Stimulated activated CD4-positive, alpha-beta T cell treated with anti-CD3 and anti-CD28 coated beads, TNF-alpha, amount 100 ng/mL, for 48 hours (primary cell): ENCODE data around the gene EGFL6.

Experiments used
- DNase-seq, 3 donors: peaks; one replicate each; pipeline ENCODE4 v3.0.0-alpha.2; 2020; ENCODE audit warnings: low read depth in 3 of 3

The EGFL6 gene, protein sequence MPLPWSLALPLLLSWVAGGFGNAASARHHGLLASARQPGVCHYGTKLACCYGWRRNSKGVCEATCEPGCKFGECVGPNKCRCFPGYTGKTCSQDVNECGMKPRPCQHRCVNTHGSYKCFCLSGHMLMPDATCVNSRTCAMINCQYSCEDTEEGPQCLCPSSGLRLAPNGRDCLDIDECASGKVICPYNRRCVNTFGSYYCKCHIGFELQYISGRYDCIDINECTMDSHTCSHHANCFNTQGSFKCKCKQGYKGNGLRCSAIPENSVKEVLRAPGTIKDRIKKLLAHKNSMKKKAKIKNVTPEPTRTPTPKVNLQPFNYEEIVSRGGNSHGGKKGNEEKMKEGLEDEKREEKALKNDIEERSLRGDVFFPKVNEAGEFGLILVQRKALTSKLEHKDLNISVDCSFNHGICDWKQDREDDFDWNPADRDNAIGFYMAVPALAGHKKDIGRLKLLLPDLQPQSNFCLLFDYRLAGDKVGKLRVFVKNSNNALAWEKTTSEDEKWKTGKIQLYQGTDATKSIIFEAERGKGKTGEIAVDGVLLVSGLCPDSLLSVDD

DNA sequence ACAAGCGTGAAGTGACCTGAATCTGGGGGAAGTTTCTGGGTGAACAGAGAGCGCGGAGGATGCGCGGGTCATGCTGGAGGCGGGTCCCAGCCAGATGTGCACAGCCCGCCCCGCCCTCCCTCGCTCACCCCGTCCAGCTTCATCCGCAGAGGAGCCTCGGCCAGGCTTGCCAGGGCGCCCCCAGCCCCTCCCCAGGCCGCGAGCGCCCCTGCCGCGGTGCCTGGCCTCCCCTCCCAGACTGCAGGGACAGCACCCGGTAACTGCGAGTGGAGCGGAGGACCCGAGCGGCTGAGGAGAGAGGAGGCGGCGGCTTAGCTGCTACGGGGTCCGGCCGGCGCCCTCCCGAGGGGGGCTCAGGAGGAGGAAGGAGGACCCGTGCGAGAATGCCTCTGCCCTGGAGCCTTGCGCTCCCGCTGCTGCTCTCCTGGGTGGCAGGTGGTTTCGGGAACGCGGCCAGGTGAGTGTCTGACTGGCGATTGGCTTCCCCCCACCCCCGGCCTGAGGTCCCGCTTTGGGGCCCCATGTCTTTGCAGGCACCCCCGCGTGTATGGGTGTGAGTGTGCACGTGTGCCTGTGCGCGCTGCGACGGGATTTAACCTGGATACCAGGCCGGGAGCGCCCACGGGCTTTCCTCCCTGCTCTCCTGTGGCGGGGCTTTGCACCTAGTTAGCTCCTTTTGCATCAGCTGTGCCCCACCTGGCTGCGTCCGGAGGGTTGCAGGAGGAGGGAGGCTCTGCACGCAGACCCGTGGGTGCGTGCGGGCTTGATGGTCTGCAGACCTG is at the start of gene EGFL6:
TSS of gene EGFL6 (plus strand) at position 123 of the 782 bp plus-strand sequence. CDS start at position 384, 261 bp downstream.
- DNase-seq: no peak

DNA sequence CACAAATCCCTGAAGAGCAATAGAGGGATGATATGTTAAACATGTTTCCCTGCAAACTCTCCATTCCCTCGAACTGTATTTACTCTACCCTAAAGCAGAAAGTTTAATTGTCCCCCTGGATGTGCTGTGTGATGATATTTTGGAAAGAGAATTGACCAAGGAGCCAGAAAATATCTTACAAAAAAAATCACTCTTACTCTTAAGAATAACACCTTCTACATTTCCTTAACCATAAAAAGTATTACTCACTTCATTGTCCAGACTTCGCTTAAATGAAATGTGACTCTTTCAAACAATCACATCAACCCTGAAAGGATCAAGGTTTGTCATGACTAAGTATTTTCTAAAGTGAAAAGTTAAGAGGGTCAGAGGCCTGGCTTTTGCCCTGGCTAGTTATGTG is 49.0 kb upstream of the EGFL6 start:
- no peak for DNase-seq

DNA sequence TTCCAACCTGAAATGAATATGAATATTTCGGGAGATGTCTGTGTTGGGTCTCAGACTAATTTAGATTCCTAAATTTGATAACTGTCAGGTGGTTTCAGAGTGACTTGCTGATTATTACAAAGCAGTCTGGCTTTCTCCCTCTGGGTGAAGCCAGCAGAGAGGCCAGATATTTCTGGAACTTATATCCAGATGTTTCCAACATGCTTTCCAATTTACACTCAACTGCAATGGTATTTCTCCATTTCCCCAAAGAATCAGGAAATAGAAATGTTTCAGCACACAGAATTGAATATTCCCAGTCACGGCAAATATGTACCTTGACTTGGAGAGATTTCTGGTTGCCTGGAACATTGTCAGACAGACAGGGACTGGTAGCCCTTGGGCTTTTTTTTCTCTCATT is 48.5 kb upstream of the EGFL6 start:
- DNase-seq: no peak

DNA sequence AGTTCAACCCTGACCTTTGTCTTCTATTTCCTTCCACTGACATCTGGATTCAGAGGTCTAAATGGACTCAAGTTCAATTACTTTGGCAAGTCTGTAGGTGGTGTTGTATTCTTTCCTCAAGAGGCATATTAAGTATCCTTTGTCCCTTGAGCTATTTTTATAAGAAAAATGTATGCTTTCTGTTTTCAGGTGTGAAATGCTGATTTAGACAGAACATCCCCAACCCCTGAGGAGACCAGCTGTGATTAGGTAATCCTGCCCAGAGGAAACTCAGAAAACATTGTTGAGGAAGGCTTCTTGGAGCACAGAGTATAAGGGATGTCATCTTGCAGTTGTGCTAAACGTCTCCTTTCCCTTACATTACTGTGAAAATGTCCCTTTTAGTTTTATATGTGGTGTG is 46.6 kb upstream of the EGFL6 start:
- DNase-seq: no peak

DNA sequence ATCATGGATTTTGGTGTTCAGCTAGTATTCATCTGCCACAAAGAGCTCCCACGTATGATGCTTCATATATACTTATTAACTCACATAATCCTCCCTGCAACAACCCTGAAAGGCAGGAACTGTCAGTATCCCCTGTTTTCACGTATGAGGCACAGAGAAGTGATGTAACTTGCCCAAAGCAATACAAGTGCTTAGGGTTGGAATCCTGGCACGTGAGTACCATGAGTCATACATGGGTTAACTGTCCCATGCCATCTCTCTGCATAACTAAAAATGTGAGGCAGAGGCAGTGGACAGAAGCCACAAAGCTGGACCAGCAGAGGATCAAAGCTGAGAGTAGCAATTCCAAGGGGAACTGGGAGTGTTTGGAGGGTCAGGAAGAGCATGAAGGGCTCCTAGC is 35.7 kb upstream of the EGFL6 start:
- no peak for DNase-seq

DNA sequence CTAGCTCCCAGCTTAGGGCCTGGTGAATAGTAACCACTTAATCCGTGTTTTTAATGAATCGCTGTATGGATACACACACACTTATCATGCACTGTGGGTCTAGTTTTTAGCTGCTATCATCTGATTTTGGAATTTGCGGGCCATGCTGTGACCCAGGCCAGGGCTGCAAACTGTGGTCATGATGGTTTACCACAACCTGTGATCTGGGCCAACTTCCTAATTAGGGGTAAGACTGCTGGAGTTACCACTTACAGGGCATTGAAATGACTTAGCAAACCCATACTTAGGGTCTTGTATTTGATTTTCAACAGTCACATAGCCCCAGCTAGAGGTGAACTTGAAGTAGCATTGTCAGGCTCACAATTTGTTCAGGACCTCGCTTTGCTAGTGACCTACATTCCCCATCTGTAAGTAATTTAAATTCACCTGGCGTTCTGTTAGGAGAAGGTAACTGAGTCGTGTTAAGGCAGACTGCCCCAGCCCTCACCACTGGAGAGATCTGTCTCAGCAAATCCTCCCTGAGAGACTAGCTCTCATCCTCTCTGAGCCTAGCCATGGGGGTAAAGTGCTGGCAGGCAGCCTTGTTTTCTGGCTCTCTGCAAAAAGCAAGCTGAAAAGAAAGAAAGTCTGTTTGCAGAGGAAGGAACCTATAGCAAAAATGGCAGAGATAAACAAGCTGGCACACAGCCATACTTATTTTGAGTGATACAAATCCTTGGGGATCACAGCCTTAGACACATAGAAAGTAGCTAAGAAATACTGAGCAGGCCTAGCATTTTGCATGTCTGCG is 33.8 kb upstream of the EGFL6 start:
- no peak for DNase-seq

DNA sequence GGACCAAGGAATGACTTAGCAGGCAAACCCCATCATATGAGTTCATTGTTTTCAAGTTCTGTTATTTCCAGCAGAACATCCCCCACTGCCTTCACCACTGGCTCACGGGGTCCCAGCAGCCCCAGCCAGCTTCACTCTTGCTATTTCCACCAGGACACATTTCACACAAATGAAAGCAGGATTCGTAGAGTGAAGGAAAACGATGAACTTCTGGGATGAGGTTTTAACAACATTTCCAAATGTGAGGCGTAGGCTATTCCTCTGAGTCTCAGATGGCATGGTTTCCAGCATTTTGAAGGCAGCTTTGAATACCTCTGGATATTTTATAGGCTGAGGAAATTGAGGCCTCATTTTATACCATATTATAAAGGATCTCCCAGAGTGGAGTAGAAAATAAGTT is 32.9 kb upstream of the EGFL6 start:
- DNase-seq: no peak

DNA sequence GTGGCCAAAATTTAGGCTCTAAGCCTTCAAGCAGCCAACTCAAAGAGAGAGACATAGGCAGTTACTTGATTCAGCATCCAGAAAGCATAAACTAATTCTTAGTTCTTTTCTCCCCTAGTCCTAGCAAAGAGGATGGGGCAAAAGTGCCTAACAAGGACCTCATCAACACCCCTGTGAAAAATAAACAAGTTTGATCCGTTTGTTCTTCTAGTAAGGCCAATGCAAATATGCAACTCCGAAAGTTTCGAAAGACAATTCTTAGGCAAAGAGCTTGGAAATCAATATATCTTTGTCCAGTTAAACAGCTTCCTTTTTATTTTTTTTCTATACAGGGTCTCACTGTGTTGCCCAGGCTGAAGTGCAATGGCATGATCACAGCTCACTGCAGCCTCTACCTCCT is 31.0 kb upstream of the EGFL6 start:
- DNase-seq: no peak

DNA sequence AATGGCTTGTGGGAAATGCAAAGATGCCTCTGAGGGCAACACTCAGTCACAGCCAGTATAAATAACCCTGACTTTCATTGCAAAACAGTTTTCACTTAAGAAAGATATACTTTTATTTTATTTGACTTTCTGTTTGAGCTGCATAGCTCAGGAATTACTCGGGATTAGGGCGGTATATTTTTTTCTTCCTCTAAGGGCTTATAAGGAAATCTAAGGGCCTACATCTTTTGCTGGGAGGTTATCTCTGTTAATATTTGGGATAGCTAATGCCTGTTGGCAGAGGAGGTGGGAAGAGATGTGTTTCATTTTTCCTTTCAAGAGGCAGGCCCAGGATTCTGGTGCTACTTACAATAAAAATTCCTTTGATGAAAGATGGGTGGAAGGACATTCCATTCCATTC is 28.8 kb upstream of the EGFL6 start:
- no peak for DNase-seq

DNA sequence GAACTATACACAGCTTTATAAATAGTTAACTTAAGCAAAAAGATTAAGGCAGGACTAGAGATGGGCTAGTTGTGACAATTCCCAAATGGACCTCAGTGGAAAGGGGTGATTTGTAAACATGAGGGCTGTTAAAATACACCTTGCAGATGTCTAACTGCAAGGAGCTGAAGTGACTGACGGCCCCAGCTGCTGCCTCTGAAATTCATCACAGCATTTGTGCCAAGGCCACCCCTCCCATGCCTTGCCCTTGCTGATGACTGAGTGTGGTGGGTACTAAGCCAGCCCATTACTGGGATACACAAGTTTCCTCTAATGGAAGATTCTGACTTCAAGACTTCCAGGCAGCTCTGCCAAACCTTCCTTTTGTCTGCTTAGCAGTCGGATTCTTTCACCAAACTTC is 23.7 kb upstream of the EGFL6 start:
- no peak for DNase-seq

DNA sequence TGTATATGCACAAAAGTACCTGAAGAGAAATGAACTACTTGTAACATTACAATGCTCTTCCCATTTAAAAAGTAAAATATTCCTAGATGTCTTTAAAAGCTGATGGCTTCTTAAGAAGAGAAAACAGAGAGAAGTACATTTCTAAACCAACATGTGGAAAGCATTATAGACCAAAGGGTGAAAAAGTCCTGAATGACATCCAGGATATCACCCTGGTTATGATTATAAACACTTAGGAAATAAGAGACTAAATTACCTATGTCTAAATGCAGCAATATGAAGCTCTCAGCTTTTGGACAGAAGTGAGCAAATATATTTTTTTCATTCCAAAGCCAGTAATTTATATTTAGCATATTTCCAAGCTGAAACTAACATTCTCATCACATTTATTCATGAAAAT is 21.7 kb upstream of the EGFL6 start:
- no peak for DNase-seq

DNA sequence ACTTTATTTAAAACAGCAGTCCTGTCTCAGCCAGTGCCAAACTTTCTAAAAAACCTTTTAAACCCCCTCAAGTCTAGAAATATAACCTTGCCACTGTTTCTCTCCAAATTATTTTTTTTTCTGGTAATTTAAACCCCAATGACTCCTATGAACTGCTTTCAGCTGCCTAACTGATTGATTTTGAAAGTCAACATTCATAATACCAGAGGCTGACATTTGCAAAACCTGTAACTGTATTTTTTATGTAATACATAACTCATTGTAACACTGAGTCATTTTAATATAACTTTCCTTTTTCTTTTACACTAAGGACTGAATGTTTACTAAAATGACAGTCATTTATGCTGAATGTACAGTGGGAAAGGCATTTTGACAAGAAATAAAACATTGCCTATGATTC is 19.1 kb upstream of the EGFL6 start:
- no peak for DNase-seq

DNA sequence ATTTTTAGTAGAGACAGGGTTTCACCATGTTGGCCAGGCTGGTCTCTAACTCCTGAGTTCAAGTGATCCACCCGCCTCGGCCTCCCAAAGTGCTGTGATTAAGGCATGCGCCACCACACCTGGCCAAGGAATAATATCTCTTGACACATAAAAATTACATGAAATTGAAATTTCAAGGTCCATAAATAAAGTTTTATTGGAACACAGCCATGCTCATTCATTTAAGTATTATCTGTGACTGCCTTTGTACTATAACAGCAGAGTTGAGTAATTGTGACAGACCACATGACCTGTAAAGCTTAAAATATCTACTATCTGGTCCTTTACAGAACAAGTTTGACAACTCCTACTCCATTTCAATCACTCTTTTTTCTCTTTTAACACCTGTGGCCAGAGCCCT is 17.8 kb upstream of the EGFL6 start:
- DNase-seq: no peak

DNA sequence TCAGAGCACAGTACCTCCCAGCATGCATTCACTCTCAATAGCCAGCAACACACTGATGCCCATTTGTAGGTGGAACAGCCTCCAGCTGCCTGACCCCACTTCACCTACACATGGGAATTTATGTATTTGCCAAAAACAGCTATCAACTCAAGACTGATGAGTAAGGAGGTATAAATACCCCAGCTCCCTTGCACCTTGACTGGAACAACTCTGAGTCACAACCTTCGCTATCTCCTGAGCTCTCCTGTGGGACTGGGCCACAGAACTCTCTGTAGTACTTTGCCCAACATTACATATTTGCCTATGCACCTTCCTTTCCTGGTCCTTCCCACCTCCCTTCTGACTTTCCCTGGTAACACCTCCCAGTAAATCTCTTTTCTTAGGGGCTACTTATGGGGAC is 16.5 kb upstream of the EGFL6 start:
- DNase-seq: no peak

DNA sequence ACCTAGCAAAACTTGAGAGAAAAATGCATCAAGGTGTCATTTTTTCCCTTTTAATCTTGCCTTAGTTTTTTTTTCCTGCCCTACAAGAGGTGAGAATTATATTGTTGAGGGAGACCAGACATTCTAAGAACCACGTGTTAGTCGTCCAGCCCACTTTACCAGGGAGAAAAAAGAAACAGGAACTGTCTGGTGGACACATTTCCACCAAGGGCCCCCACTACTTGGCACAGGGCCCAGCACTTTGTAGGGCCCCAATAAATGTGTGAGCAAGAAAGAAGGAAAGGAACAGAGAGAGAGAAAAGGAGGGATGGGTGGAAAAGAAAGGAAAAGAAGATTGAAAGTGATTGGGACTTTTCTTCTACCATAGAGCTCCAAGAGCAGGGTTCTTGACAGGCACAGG is 3.9 kb upstream of the EGFL6 start:
- DNase-seq: no peak

DNA sequence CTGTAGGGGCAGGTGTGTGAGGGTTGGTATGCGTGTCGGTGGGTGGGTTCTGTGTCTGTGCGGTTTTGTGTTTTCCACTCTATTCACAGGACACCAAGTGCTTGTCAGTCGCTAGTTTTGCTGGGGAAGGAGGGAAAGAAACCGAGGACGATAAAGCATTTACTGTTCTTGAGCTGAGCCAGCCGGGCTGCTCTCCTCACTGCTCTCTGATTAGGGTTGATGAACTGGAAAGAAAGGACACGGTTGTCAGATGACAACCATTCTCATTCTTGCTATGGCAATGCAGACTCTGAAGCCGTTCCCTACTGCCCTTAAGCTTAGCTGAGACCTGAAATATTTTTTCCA is 832 bp downstream of the EGFL6 start:
- no peak for DNase-seq

DNA sequence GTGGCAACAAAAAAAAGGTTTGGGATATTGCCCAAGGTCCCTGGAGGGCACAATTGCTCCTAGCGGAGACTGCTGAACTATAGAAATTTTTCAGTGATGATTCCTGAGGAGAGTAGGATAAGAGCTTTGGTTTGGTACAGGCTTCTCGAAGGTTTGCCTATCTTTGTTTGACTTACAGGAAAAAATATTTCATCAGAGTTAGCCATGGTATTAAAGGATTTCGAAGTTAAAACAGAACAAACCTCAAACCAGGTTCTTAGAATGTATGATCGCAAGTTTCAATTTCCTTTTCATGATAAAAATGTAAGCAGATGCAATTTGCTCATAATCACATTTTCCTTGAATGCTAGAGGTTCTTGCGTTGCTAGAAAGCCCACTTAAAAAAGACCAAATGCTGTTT is 1.7 kb downstream of the EGFL6 start:
- DNase-seq: no peak

DNA sequence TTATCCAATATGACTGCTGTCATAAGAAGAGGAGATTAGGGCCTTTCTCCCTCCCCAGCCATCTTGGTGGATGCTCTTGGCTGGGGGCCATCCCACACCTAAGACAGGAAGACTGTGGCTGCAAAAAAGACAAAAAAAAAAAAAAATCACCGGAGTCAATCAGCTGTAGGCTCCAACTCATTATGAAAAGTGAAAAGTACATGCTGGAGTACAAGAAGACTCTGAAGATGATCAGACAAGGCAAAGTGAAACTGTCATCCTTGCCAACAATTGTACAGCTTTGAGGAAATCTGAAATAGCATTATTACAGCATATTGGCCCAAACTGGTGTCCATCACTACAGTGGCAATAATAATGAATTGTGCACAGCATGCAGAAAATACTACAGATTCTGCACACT is 5.2 kb downstream of the EGFL6 start:
- DNase-seq: no peak

DNA sequence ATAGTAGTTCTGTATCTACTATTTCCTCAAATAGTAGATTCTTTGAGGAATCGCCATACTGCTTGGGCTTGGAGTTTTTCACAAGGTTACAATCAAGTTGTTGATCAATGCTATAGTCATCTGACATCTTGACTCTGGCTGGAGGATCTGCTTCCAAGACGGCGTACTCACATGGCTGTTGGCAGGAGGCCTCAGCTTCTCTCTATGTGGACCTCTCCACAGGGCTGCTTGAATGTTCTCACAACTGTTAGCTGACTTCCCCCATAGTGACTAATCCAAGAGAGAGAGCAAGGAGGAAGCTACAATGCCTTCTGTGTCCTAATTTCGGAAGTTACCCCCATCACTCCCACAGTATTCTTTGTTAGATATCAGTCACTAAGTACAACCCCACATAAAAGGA is 10.3 kb downstream of the EGFL6 start:
- DNase-seq: no peak

DNA sequence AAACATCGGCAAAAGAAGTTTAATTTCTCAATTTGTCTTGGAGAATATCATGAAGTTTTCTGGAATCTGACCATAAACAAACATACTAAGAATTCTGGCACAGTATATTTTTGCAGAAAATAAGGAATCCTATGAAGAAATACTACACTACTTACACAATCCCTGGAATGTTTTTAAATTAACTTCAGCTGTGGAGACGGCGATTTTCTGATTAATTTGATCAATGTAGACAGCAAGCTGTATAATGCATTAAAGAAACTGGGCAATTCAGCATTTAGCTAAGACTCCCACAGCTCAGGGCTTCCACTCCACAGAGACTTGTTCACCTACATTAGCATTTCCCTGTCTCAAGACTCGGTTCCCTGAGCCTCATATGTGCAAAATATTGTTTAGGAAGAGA is 12.2 kb downstream of the EGFL6 start:
- DNase-seq: no peak

DNA sequence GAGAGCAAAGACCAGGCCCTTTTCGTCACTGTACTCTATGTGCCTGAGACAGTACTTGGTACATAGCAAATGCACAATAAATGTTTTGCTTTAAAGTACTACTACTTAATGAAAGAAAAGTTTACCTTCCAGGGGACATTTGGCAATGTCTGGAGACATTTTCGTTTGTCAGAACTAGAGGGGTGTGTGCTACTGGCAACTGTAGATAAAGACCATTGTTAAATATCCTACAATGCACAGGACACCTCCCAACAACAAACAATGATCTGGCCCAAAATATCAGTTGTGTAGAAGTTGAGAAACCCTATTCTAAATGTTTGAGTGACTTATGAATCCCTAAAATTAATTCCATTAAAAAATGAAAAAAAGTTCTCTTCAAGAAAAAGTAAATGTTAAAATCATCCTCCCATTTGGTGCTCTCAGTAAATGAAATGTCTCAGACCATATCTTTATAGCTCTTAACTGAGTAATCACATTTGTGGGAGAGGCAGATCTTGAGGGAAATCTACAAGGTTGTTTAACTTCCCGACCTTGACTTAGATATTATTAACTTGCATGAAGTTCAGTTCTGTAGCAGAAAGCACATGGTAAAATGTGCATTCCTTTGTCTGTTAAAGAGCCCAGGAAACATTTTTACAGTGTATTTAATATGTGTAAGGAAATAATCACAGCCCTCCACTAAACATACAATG is 18.5 kb downstream of the EGFL6 start:
- no peak for DNase-seq

DNA sequence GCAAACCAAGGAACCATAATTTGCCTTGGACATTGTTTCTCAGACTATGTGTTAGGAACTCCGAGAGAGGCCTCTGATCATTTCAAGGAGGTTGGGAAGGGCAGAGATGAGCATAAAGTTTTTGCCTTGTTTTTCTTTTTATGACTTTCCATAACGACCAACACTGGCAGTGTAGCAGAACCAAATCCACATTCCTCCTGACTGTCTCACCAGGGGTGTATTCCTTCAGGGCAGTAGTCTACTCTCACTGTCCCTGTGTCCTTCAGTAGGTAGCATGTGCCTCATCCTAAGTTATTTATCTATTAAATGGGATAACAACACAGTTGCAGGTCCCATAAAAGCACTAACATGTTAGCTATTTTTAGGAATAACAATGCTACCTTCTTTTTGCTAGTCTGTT is 20.8 kb downstream of the EGFL6 start:
- no peak for DNase-seq
